HepG2 (cell line): Measurements from ENCODE around the gene OS9. TPM values are rescaled to one million over a fixed set of nuclear protein-coding genes. Genes with fewer than 3 reads are reported as not detected.

Source experiments
- ATAC-seq: fragments of 200-7000 bp; cut with Tn5 transposase; 3 replicates; pipeline ENCODE4 v1.9.1; 2020; ENCODE audit warnings: mild to moderate bottlenecking, moderate library complexity
- BruUV-seq: library from RNA; stranded (reverse); fragments of 400-500 nt; replicated peaks from 2 replicates; lab custom pipeline; 2021; lab: Mats Ljungman, UMichigan
- CTCF ChIA-PET: fragments of 300-600 bp; formaldehyde crosslinking; extraction: SDS; loops from one replicate; lab custom pipeline; 2021; ENCODE audit warnings: low total read pairs, inconsistent platforms, low intra/inter-chr PET ratio; lab: Yijun Ruan, JAX
- POLR2A ChIA-PET: fragments of 350-600 bp; sonication (Branson Sonifier 250); formaldehyde crosslinking; loops from one replicate; lab custom pipeline; 2020; ENCODE audit warnings: antibody characterized with exemption, inconsistent platforms; lab: Yijun Ruan, JAX
- DNase-seq: peaks from one replicate; pipeline ENCODE4 v3.0.0-alpha.2; 2015; ENCODE audit warnings: low spot score
- FAIRE-seq: peaks from 3 replicates; lab custom pipeline; 2011; peaks lifted over from hg19 to GRCh38; lab: Jason Lieb, UNC
- H2AFZ ChIP-seq: one replicate; pipeline ENCODE4 v1.6.1; 2011; ENCODE audit warnings: low read length, inconsistent platforms
- H3K27ac ChIP-seq: fragments of 300-600 bp; 3 replicates; pipeline ENCODE4 v1.8.0; 2011; ENCODE audit warnings: mixed run types, mild to moderate bottlenecking, mixed read lengths, low read length, inconsistent platforms; ENCODE audit not compliant: insufficient read depth; ENCODE audit errors: extremely low read length
- H3K27me3 ChIP-seq, 2 experiments: fragments of 200-600 bp in 1 of 2; 2 replicates in 1 of 2; 3 replicates in 1 of 2; pipeline versions ENCODE4 v1.6.0 to v1.8.0; 2011; ENCODE audit warnings: low read length in 2 of 2, mild to moderate bottlenecking in 2 of 2, moderate library complexity in 2 of 2, inconsistent platforms in 1 of 2; ENCODE audit not compliant: insufficient read depth in 2 of 2, control insufficient read depth in 1 of 2
- H3K36me3 ChIP-seq, 2 experiments: fragments of 200-600 bp in 1 of 2; replicated peaks in 1 of 2; 2 replicates in 1 of 2; 3 replicates in 1 of 2; pipeline versions ENCODE4 v1.5.1 to v1.8.0; 2011; ENCODE audit warnings: low read length in 2 of 2, inconsistent platforms in 1 of 2; ENCODE audit not compliant: insufficient read depth in 2 of 2, control insufficient read depth in 1 of 2
- H3K4me1 ChIP-seq: 2 replicates; pipeline ENCODE4 v1.5.1; 2012; ENCODE audit warnings: low read length, inconsistent platforms; ENCODE audit not compliant: insufficient read depth
- H3K4me2 ChIP-seq: 2 replicates; pipeline ENCODE4 v1.6.0; 2011; ENCODE audit warnings: low read depth, low read length, inconsistent platforms
- H3K4me3 ChIP-seq, 3 experiments: fragments of 200-600 bp in 1 of 3; sonication (generic), shearing (Covaris generic) in 1 of 3; replicated peaks in 1 of 3; 2 replicates each; pipeline ENCODE4 v1.5.1; 2011 to 2016; ENCODE audit warnings: low read length in 3 of 3, inconsistent platforms in 2 of 3, low read depth in 2 of 3, mild to moderate bottlenecking in 2 of 3, control low read depth in 1 of 3, mixed read lengths in 1 of 3; ENCODE audit not compliant: insufficient read depth in 1 of 3
- H3K79me2 ChIP-seq: one replicate; pipeline ENCODE4 v1.6.1; 2011; ENCODE audit warnings: low read length, inconsistent platforms; ENCODE audit not compliant: insufficient read depth
- H3K9ac ChIP-seq: 2 replicates; pipeline ENCODE4 v1.6.0; 2011; ENCODE audit warnings: mild to moderate bottlenecking, low read depth, low read length, inconsistent platforms; ENCODE audit not compliant: insufficient read depth
- H3K9me3 ChIP-seq: 2 replicates; pipeline ENCODE4 v1.5.1; 2012; ENCODE audit warnings: mild to moderate bottlenecking, low read length
- H4K20me1 ChIP-seq: 2 replicates; pipeline ENCODE4 v1.6.0; 2011; ENCODE audit warnings: inconsistent platforms, mild to moderate bottlenecking, low read length, moderate library complexity; ENCODE audit not compliant: insufficient read depth
- CCDC6 ChIP-seq: sonication (generic); formaldehyde crosslinking; IDR thresholded peaks from 2 replicates; pipeline ENCODE4 v1.8.1; 2022; ENCODE audit warnings: mild to moderate bottlenecking, missing genetic modification reagents, moderate library complexity
- KAT7 ChIP-seq: IDR thresholded peaks from 2 replicates; pipeline ENCODE4 v1.6.1; 2018; ENCODE audit warnings: borderline replicate concordance, missing compliant biosample characterization
- NCOA1 ChIP-seq: sonication (generic); formaldehyde crosslinking; IDR thresholded peaks from 2 replicates; pipeline ENCODE4 v1.9.0; 2021; ENCODE audit warnings: missing genetic modification reagents
- NFYC ChIP-seq: IDR thresholded peaks from 2 replicates; pipeline ENCODE4 v1.6.1; 2016; ENCODE audit warnings: missing genetic modification reagents, missing compliant biosample characterization
- RELA ChIP-seq: sonication (generic); formaldehyde crosslinking; IDR thresholded peaks from 2 replicates; pipeline ENCODE4 v1.4.0; 2020; ENCODE audit warnings: missing genetic modification reagents
- SRF ChIP-seq: IDR thresholded peaks from 2 replicates; pipeline ENCODE4 v1.6.1; 2011; ENCODE audit warnings: mild to moderate bottlenecking, low read depth, low read length, moderate library complexity
- TCF7 ChIP-seq: sonication (generic); IDR thresholded peaks from 2 replicates; pipeline ENCODE4 v1.6.1; 2016; ENCODE audit warnings: antibody characterized with exemption, low read depth
- TOPORS ChIP-seq: sonication (generic); formaldehyde crosslinking; IDR thresholded peaks from 2 replicates; pipeline ENCODE4 v1.8.0; 2023; ENCODE audit warnings: mild to moderate bottlenecking, missing genetic modification reagents
- ZNF530 ChIP-seq: sonication (generic); formaldehyde crosslinking; IDR thresholded peaks from 2 replicates; pipeline ENCODE4 v1.5.0; 2020; ENCODE audit warnings: low read depth, mild to moderate bottlenecking, missing genetic modification reagents
- WGBS: methylation state at CpG from one replicate; pipeline ENCODE4 v1.1.6; 2017; ENCODE audit warnings: low lambda C conversion rate; 5-methylcytosine and 5-hydroxymethylcytosine counted together
- in situ Hi-C: cut with HindIII; loops from 2 replicates; pipeline ENCODE4 v1.10.0; 2017; ENCODE audit warnings: low pct_unique_long_range_greater_than_20kb; ENCODE audit not compliant: extremely low pct_ligation_motif_present
- intact Hi-C: fragments of 100-400 bp; cut with micrococcal nuclease; formaldehyde crosslinking; loops from one replicate; pipeline ENCODE4 v1.10.0; 2022; ENCODE audit not compliant: unreplicated experiment
- polyA plus RNA-seq, 8 experiments: library from polyadenylated mRNA; depleted of rRNA in 3 of 8; stranded (reverse) in 7 of 8; unstranded in 1 of 8; fragments of >200 nt; fragmentation: Illumina TruSeq in 4 of 8; extraction: Trizol in 4 of 8; gene quantifications; 2 replicates each; pipeline versions ENCODE4 v1.2.1 to v1.2.3, GENCODE V29; 2011 to 2016; ENCODE audit warnings: low read depth in 4 of 8, missing spikeins in 1 of 8, mixed read lengths in 1 of 8; ENCODE audit not compliant: insufficient read depth in 1 of 8
- total RNA-seq, 5 experiments: library from RNA; depleted of rRNA; stranded (reverse); fragments of >200 nt; fragmentation: Illumina TruSeq; extraction: Trizol; gene quantifications; 2 replicates each; pipeline ENCODE4 v1.2.3, GENCODE V29; 2016; ENCODE audit warnings: low read depth in 1 of 5
- TF ChIP-seq, protein P1 (sequence below): sonication (generic); formaldehyde crosslinking; IDR thresholded peaks from 2 replicates; pipeline ENCODE4 v1.4.0; 2020; ENCODE audit warnings: missing genetic modification reagents, borderline replicate concordance
- TF ChIP-seq, protein P2 (sequence below): sonication (generic); formaldehyde crosslinking; IDR thresholded peaks from 2 replicates; pipeline ENCODE4 v1.4.0; 2020; ENCODE audit warnings: mild to moderate bottlenecking, missing genetic modification reagents

Gene OS9
- total and polyA plus RNA-seq, 2 of the 13 experiments (the other 11 are each of a cell fraction or from before 2014, with no cell fraction given): 156 to 206 TPM

DNA sequence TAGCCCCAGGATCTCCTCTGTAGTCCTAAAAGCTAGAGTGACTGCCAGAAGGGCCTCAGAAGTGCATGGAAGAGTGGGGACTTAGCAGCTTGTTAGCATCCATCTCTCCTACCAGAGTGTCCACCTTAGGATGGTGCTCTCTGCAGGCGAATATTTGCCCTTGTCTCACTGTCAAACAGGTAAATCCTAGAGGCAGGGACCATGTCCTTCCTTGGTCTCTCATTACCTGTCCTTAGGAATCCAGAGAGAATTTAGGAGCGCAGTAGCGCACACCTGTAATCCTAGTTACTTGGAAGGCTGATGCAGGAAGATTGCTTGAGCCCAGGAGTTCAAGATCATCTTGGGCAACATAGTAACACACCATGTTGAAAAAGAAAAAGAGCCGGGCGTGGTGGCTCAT lies 23.2 kb downstream of the OS9 start:
- DNase-seq (no peak), ATAC-seq (no peak), FAIRE-seq (no peak)
- in situ Hi-C loops (no loop called here), intact Hi-C loops (no loop called here)
- Histone ChIP-seq H3K4me3 (no peak overlapping the region), H3K36me3 (peaks cover 19 to 61% of the 10 kb centered on the region in 2 experiments), H3K9me3 (no peaks in the 10 kb centered on the region), H3K9ac (no peak overlapping the region), H4K20me1 (no peaks in the 10 kb centered on the region), H3K27ac (no peak overlapping the region), H3K79me2 (no peaks in the 10 kb centered on the region), H3K4me2 (no peak overlapping the region), H3K27me3 (no peaks in the 10 kb centered on the region), H3K4me1 (peaks cover 5% of the 10 kb centered on the region; the same call in 1 of the 2 replicates), H2AFZ (no peak overlapping the region)
- 100% methylated on average over 5 of the region's 5 CpGs for WGBS
- CTCF ChIA-PET: no interaction called here
- POLR2A ChIA-PET: interaction anchor here (1.0 kb wide), 1 partner anchor 9 kb away, joined by 3 read pairs; no protein-coding TSS in a partner anchor
- no peak for TF ChIP-seq ZNF530 (CRISPR knock-in tag)
- no peak for TF ChIP-seq NFYC (CRISPR knock-in tag)
- no peak for TF ChIP-seq SRF
- TF ChIP-seq RELA (CRISPR knock-in tag): no peak
- no peak for TF ChIP-seq TOPORS (CRISPR knock-in tag)
- BruUV-seq: no TSS peak

DNA sequence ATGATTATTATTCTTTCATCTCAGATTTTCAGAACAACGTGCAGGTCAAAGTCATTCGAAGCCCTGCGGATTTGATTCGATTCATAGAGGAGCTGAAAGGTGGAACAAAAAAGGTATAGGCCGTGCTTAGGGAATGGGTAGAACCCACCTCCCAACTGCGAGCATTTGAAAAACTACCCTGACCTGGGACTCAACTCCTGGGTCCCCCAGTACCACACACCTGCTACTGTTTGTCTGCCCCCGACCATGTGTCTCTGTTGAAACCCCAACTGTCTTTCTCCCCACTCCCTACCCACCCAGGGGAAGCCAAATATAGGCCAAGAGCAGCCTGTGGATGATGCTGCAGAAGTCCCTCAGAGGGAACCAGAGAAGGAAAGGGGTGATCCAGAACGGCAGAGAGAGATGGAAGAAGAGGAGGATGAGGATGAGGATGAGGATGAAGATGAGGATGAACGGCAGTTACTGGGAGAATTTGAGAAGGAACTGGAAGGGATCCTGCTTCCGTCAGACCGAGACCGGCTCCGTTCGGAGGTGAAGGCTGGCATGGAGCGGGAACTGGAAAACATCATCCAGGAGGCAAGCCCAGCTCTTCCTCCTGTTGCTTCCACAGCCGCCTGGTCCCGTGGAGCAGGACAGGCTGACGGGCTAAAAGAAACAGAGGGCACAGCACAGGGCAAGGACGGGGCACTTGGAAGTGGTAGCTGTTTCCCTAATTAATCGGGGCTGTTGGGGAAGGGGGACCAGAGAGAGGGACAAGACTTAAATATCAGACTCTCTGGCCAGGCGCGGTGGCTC lies 24.1 kb downstream of the OS9 start:
- Histone ChIP-seq H3K27ac (no peak overlapping the region), H3K9me3 (no peaks in the 10 kb centered on the region), H4K20me1 (no peaks in the 10 kb centered on the region), H2AFZ (no peak overlapping the region), H3K36me3 (peaks cover 19 to 56% of the 10 kb centered on the region in 2 experiments), H3K4me2 (no peak overlapping the region), H3K4me1 (peaks cover 5% of the 10 kb centered on the region; the same call in 1 of the 2 replicates), H3K79me2 (no peaks in the 10 kb centered on the region), H3K9ac (no peak overlapping the region), H3K27me3 (no peaks in the 10 kb centered on the region), H3K4me3 (no peak overlapping the region)
- WGBS: 96% methylated on average over 22 of the region's 22 CpGs
- TF ChIP-seq NCOA1 (CRISPR knock-in tag) (no peak), TCF7 (no peak), CCDC6 (CRISPR knock-in tag) (no peak), KAT7 (no peak)
- TF ChIP-seq, protein P1, sequence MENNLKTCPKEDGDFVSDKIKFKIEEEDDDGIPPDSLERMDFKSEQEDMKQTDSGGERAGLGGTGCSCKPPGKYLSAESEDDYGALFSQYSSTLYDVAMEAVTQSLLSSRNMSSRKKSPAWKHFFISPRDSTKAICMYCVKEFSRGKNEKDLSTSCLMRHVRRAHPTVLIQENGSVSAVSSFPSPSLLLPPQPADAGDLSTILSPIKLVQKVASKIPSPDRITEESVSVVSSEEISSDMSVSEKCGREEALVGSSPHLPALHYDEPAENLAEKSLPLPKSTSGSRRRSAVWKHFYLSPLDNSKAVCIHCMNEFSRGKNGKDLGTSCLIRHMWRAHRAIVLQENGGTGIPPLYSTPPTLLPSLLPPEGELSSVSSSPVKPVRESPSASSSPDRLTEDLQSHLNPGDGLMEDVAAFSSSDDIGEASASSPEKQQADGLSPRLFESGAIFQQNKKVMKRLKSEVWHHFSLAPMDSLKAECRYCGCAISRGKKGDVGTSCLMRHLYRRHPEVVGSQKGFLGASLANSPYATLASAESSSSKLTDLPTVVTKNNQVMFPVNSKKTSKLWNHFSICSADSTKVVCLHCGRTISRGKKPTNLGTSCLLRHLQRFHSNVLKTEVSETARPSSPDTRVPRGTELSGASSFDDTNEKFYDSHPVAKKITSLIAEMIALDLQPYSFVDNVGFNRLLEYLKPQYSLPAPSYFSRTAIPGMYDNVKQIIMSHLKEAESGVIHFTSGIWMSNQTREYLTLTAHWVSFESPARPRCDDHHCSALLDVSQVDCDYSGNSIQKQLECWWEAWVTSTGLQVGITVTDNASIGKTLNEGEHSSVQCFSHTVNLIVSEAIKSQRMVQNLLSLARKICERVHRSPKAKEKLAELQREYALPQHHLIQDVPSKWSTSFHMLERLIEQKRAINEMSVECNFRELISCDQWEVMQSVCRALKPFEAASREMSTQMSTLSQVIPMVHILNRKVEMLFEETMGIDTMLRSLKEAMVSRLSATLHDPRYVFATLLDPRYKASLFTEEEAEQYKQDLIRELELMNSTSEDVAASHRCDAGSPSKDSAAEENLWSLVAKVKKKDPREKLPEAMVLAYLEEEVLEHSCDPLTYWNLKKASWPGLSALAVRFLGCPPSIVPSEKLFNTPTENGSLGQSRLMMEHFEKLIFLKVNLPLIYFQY (CRISPR knock-in tag): no peak
- TF ChIP-seq, protein P2, sequence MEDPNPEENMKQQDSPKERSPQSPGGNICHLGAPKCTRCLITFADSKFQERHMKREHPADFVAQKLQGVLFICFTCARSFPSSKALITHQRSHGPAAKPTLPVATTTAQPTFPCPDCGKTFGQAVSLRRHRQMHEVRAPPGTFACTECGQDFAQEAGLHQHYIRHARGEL (CRISPR knock-in tag): no peak
- DNase-seq (no peak), ATAC-seq (no peak), FAIRE-seq (no peak)
- in situ Hi-C loops (no loop called here), intact Hi-C loops (no loop called here)
- POLR2A ChIA-PET: interaction anchor here (1.0 kb wide), 1 partner anchor 8 kb away, joined by 3 read pairs; no protein-coding TSS in a partner anchor
- BruUV-seq: no TSS peak
- CTCF ChIA-PET: no interaction called here
